A549 (cell line): ENCODE data around the gene ECI1. TPM values are rescaled to one million over a fixed set of nuclear protein-coding genes. Genes with fewer than 3 reads are reported as not detected.
A peak's percentile ranks its signal among the peaks of the same experiment; 100 is the strongest.

Source experiments
- ATAC-seq, 2 experiments: fragments of 200-7000 bp in 1 of 2; fragments of >200 bp in 1 of 2; cut with Nextera tagmentation in 1 of 2; cut with Tn5 transposase in 1 of 2; 3 replicates each; pipeline versions ENCODE4 v1.8.0 to v1.9.1; 2018 to 2020; ENCODE audit warnings: mild to moderate bottlenecking in 1 of 2, moderate library complexity in 1 of 2
- CTCF ChIA-PET: fragments of 300-600 bp; sonication (Branson Sonifier 250); formaldehyde crosslinking; extraction: SDS; loops from one replicate; lab custom pipeline; 2021; ENCODE audit warnings: antibody characterized with exemption, inconsistent platforms; lab: Yijun Ruan, JAX
- POLR2A ChIA-PET: fragments of 350-600 bp; formaldehyde crosslinking; extraction: SDS; loops from one replicate; lab custom pipeline; 2021; ENCODE audit warnings: antibody characterized with exemption, inconsistent platforms; lab: Yijun Ruan, JAX
- DNase-seq, 2 experiments: peaks; one replicate each; pipeline versions ENCODE4 v3.0.0 to v3.0.0-alpha.2; 2011 to 2016; ENCODE audit warnings: low read depth in 1 of 2, low spot score in 1 of 2
- FAIRE-seq: peaks from 2 replicates; lab custom pipeline; 2011; peaks lifted over from hg19 to GRCh38; lab: Jason Lieb, UNC
- H3K27ac ChIP-seq, 2 experiments: fragments of >200 bp; sonication (Bioruptor Twin); formaldehyde crosslinking; 3 replicates each; pipeline ENCODE4 v1.5.1; 2016 to 2017
- H3K4me1 ChIP-seq: fragments of >200 bp; sonication (Bioruptor Twin); formaldehyde crosslinking; 3 replicates; pipeline ENCODE4 v1.6.1; 2016
- H3K4me2 ChIP-seq: fragments of >200 bp; sonication (Bioruptor Twin); formaldehyde crosslinking; 3 replicates; pipeline ENCODE4 v1.6.1; 2016
- H3K4me3 ChIP-seq: fragments of >200 bp; sonication (Bioruptor Twin); formaldehyde crosslinking; 3 replicates; pipeline ENCODE4 v1.5.1; 2016
- H3K9me3 ChIP-seq: fragments of >200 bp; sonication (Bioruptor Twin); formaldehyde crosslinking; 3 replicates; pipeline ENCODE4 v1.6.1; 2016
- BHLHE40 ChIP-seq: IDR thresholded peaks from 2 replicates; pipeline ENCODE4 v1.6.1; 2012; ENCODE audit warnings: low read depth, low read length, inconsistent platforms
- CBX8 ChIP-seq: fragments of 200-600 bp; sonication (generic); IDR thresholded peaks from 2 replicates; pipeline ENCODE4 v1.6.1; 2016
- CHD2 ChIP-seq: fragments of 150-350 bp; IDR thresholded peaks from 2 replicates; pipeline ENCODE4 v1.6.1; 2014; ENCODE audit warnings: low read length; ENCODE audit not compliant: partially characterized antibody
- CHD4 ChIP-seq: fragments of 200-600 bp; sonication (generic); IDR thresholded peaks from 2 replicates; pipeline ENCODE4 v1.6.1; 2016; ENCODE audit warnings: antibody characterized with exemption, mild to moderate bottlenecking, borderline replicate concordance
- EHF ChIP-seq: fragments of 250-450 bp; sonication (Bioruptor Pico); IDR thresholded peaks from 2 replicates; pipeline ENCODE4 v1.5.0; 2020; ENCODE audit warnings: mild to moderate bottlenecking
- EHMT2 ChIP-seq: fragments of 200-600 bp; sonication (generic); IDR thresholded peaks from 2 replicates; pipeline ENCODE4 v1.6.1; 2016; ENCODE audit warnings: antibody characterized with exemption, low read depth, mild to moderate bottlenecking, moderate library complexity
- EP300 ChIP-seq, 2 experiments: fragments of >200 bp; sonication (Bioruptor Twin); formaldehyde crosslinking; IDR thresholded peaks; 2 replicates in 1 of 2; 3 replicates in 1 of 2; pipeline ENCODE4 v1.6.1; 2016 to 2017
- ESRRA ChIP-seq: fragments of 150-350 bp; IDR thresholded peaks from 2 replicates; pipeline ENCODE4 v1.6.1; 2014; ENCODE audit warnings: mild to moderate bottlenecking, low read length, borderline replicate concordance
- HOXB13 ChIP-seq: fragments of 250-450 bp; sonication (Bioruptor Pico); IDR thresholded peaks from 2 replicates; pipeline ENCODE4 v1.5.0; 2020; ENCODE audit warnings: low read depth, mild to moderate bottlenecking, moderate library complexity
- JUN ChIP-seq, 2 experiments: fragments of >200 bp; sonication (Bioruptor Twin); formaldehyde crosslinking; IDR thresholded peaks; 2 replicates in 1 of 2; 3 replicates in 1 of 2; pipeline ENCODE4 v1.6.1; 2016 to 2017
- KDM1A ChIP-seq: fragments of 200-600 bp; sonication (generic); IDR thresholded peaks from 2 replicates; pipeline ENCODE4 v1.6.1; 2016; ENCODE audit warnings: low read depth, mild to moderate bottlenecking
- KDM5A ChIP-seq: fragments of 200-600 bp; sonication (generic); IDR thresholded peaks from 2 replicates; pipeline ENCODE4 v1.6.1; 2016; ENCODE audit warnings: antibody characterized with exemption, mild to moderate bottlenecking
- MAFK ChIP-seq: fragments of 450-650 bp; IDR thresholded peaks from 2 replicates; pipeline ENCODE4 v1.6.1; 2014; ENCODE audit not compliant: partially characterized antibody
- PHF8 ChIP-seq: fragments of 200-600 bp; sonication (generic); IDR thresholded peaks from 2 replicates; pipeline ENCODE4 v1.6.1; 2016; ENCODE audit warnings: low read depth, mild to moderate bottlenecking, antibody characterized with exemption, moderate library complexity, borderline replicate concordance
- POLR2A ChIP-seq: IDR thresholded peaks from 2 replicates; pipeline ENCODE4 v1.6.1; 2012; ENCODE audit warnings: mild to moderate bottlenecking, low read length
- RAD21 ChIP-seq, 2 experiments: fragments of >200 bp in 1 of 2; sonication (Bioruptor Twin) in 1 of 2; formaldehyde crosslinking in 1 of 2; IDR thresholded peaks in 1 of 2; conservative IDR thresholded peaks in 1 of 2; 2 replicates in 1 of 2; 3 replicates in 1 of 2; pipeline ENCODE4 v1.6.1; 2012 to 2018; ENCODE audit warnings: inconsistent platforms in 1 of 2
- SMC3 ChIP-seq: fragments of >200 bp; sonication (Bioruptor Twin); formaldehyde crosslinking; IDR thresholded peaks from 3 replicates; pipeline ENCODE4 v1.6.1; 2018; ENCODE audit warnings: inconsistent platforms
- SREBF2 ChIP-seq: fragments of 450-650 bp; IDR thresholded peaks from 2 replicates; pipeline ENCODE4 v1.6.1; 2014; ENCODE audit warnings: mild to moderate bottlenecking, moderate library complexity
- TP53 ChIP-seq: fragments of 250-450 bp; sonication (Bioruptor Pico); IDR thresholded peaks from 2 replicates; pipeline ENCODE4 v1.5.0; 2021; ENCODE audit warnings: mild to moderate bottlenecking, moderate library complexity
- WGBS: methylation state at CpG from one replicate; pipeline ENCODE4 v1.1.6; 2017; ENCODE audit errors: missing lambda C conversion rate; 5-methylcytosine and 5-hydroxymethylcytosine counted together
- polyA plus RNA-seq, 4 experiments: library from polyadenylated mRNA; depleted of rRNA in 3 of 4; stranded (reverse); fragments of >200 nt; fragmentation: RNase III in 1 of 4; extraction: RNeasy Plus Mini Kit Qiagen cat#74134 plus additional on column Dnase treatment in 1 of 4; gene quantifications; 2 replicates in 3 of 4; 3 replicates in 1 of 4; pipeline ENCODE4 v1.2.3, GENCODE V29; 2011 to 2017
- TF ChIP-seq, protein P1 (sequence below): IDR thresholded peaks from 2 replicates; pipeline ENCODE4 v1.6.1; 2012
- TF ChIP-seq, protein P2 (sequence below): fragments of >200 bp; sonication (Bioruptor Twin); formaldehyde crosslinking; IDR thresholded peaks from 2 replicates; pipeline ENCODE4 v1.6.1; 2016

Gene ECI1
- polyA plus RNA-seq, 2 of the 4 experiments (the other 2 are of a cell fraction), result 41.5 to 47.9 TPM

GRCh38 chr16:2278272-2278608 lies 26.9 kb upstream of the ECI1 start:
- CTCF ChIA-PET, result interaction anchor here (1.5 to 1.6 kb wide), 2 partner anchors 8 to 18 kb away, joined by 4 to 5 read pairs; no protein-coding TSS in a partner anchor
- Histone ChIP-seq H3K4me1 (no peaks in the 10 kb centered on the region), H3K4me2 (no peak overlapping the region)
- ATAC-seq, result peak; percentile 36 to 72; a peak in 3 of 6 replicates
- 92% methylated on average over 11 of the region's 14 CpGs for WGBS
- no peak for TF ChIP-seq CBX8
- TF ChIP-seq RAD21 (conservative IDR thresholded peaks at IDR 0.05 in 1 of 2, IDR thresholded peaks at IDR 0.05 in 1 of 2), result 0 out of 5 replicates have a peak, but pooled peaks of 1 of the 2 experiments have one; percentile 4
- TF ChIP-seq POLR2A, result no peak
- no peak for TF ChIP-seq JUN (IDR thresholded peaks at IDR 0.05)
- TF ChIP-seq, all 56 proteins: peak for 1
- Histone ChIP-seq H3K9me3 (no peaks in the 10 kb centered on the region), H3K27ac (no peak overlapping the region), H3K4me3 (no peak overlapping the region)
- peak in 1 of 2 experiments; percentile 33 for DNase-seq
- POLR2A ChIA-PET, result no interaction called here
- no peak for FAIRE-seq

- Histone ChIP-seq H3K4me3 (no peak overlapping the region), H3K4me2 (no peak overlapping the region), H3K9me3 (no peaks in the 10 kb centered on the region), H3K4me1 (no peaks in the 10 kb centered on the region), H3K27ac (no peak overlapping the region)
- ChIA-PET POLR2A (no interaction called here), CTCF (no interaction called here)
- FAIRE-seq (no peak), DNase-seq (no peak), ATAC-seq (no peak)
- WGBS, result 89% methylated on average over 18 of the region's 25 CpGs
- TF ChIP-seq BHLHE40 (no peak), ESRRA (no peak), MAFK (no peak), EP300 (IDR thresholded peaks at IDR 0.05) (no peak), EHF (CRISPR knock-in tag) (no peak)
- TF ChIP-seq, protein P1, sequence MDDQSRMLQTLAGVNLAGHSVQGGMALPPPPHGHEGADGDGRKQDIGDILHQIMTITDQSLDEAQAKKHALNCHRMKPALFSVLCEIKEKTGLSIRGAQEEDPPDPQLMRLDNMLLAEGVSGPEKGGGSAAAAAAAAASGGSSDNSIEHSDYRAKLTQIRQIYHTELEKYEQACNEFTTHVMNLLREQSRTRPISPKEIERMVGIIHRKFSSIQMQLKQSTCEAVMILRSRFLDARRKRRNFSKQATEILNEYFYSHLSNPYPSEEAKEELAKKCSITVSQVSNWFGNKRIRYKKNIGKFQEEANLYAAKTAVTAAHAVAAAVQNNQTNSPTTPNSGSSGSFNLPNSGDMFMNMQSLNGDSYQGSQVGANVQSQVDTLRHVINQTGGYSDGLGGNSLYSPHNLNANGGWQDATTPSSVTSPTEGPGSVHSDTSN, result no peak
- TF ChIP-seq, protein P2, sequence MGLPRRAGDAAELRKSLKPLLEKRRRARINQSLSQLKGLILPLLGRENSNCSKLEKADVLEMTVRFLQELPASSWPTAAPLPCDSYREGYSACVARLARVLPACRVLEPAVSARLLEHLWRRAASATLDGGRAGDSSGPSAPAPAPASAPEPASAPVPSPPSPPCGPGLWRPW, result no peak
Observed at GRCh38 chr16:2277466-2278271, 26.3 kb upstream of the ECI1 start.

- DNase-seq (no peak), ATAC-seq (no peak), FAIRE-seq (no peak)
- Histone ChIP-seq H3K9me3 (no peaks in the 10 kb centered on the region), H3K4me2 (no peak overlapping the region), H3K27ac (no peak overlapping the region), H3K4me3 (no peak overlapping the region), H3K4me1 (no peaks in the 10 kb centered on the region)
- ChIA-PET POLR2A (no interaction called here), CTCF (interaction anchor here (1.4 kb wide), 1 partner anchor 146 kb away, joined by 5 read pairs; no protein-coding TSS in a partner anchor)
- 89% methylated on average over 26 of the region's 26 CpGs for WGBS
- no peak for TF ChIP-seq HOXB13 (CRISPR knock-in tag)
- TF ChIP-seq TP53 (CRISPR knock-in tag), result no peak
- TF ChIP-seq CHD2, result no peak
- no peak for TF ChIP-seq EHF (CRISPR knock-in tag)
Observed at GRCh38 chr16:2276368-2277195, 25.2 kb upstream of the ECI1 start.

DNA sequence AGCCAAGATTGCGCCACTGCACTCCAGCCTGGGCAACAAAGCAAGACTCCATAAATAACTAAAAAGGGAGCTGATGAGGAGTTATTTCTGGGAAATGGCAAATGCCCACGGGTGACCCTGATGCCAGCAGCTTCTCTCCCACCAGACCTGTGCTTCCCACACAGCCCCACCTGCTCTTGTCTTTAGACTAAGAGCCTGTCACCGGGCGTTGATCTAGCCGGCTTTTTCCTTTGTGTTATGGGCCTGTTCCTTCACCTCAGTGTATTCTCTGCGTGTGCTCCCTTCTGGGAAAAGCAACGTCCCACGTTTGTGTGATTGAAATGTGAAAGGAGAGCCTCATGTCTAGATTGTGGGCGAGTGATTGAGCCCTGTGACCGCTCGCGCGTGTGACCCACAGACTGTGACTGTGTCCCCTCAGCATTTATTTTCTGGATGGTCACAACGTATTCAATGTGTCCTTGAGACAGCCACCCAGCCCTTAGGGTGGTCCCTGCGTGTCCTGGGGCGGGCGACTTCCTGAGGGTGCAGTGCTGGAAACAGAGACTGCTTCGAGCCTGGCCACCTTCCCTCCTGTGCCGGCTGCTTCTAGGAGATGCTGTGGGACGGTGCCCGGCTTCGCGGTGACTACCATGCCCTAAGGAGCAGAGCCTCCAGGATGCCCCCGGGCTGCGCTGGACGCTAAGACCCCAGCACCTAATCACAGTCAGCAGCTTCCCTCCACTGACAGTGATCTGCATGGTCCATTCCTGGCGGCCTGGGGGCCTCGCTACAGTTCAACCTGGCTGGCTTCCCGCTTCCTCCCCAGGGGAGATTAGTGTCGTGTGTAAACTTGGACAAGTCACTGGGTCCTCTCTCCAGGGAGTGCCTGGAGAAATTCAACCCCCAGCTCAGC lies 24.3 kb upstream of the ECI1 start:
- no peaks in the 10 kb centered on the region for H3K4me1 ChIP-seq
- 84% methylated on average over 18 of the region's 30 CpGs for WGBS
- TF ChIP-seq EHMT2, result no peak
- no peak for TF ChIP-seq CHD4
- TF ChIP-seq SREBF2, result no peak
- TF ChIP-seq KDM5A, result no peak
- no peak for TF ChIP-seq POLR2A
- TF ChIP-seq SMC3, result no peak
- TF ChIP-seq KDM1A, result no peak
- TF ChIP-seq PHF8, result no peak
- TF ChIP-seq, all 56 proteins: peak for 0
- H3K27ac ChIP-seq, result no peak overlapping the region
- H3K4me2 ChIP-seq, result no peak overlapping the region
- no peak for ATAC-seq
- no peaks in the 10 kb centered on the region for H3K9me3 ChIP-seq
- no peak for FAIRE-seq
- no peak overlapping the region for H3K4me3 ChIP-seq
- DNase-seq, result no peak
- ChIA-PET POLR2A (interaction anchor here (0.7 kb wide), 1 partner anchor 141 kb away, joined by 3 read pairs; no protein-coding TSS in a partner anchor), CTCF (interaction anchor here (0.8 to 1.4 kb wide), 3 partner anchors 34 to 226 kb away, joined by 3 to 5 read pairs (median 5); no protein-coding TSS in a partner anchor)
